ENCODE measurements around the gene PCDH17.

- TF ChIP-seq, protein P1, sequence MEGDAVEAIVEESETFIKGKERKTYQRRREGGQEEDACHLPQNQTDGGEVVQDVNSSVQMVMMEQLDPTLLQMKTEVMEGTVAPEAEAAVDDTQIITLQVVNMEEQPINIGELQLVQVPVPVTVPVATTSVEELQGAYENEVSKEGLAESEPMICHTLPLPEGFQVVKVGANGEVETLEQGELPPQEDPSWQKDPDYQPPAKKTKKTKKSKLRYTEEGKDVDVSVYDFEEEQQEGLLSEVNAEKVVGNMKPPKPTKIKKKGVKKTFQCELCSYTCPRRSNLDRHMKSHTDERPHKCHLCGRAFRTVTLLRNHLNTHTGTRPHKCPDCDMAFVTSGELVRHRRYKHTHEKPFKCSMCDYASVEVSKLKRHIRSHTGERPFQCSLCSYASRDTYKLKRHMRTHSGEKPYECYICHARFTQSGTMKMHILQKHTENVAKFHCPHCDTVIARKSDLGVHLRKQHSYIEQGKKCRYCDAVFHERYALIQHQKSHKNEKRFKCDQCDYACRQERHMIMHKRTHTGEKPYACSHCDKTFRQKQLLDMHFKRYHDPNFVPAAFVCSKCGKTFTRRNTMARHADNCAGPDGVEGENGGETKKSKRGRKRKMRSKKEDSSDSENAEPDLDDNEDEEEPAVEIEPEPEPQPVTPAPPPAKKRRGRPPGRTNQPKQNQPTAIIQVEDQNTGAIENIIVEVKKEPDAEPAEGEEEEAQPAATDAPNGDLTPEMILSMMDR (IDR thresholded peaks at IDR 0.05; ENCODE audit: low read length), result no peak
- no peak for TF ChIP-seq EZH2 (IDR thresholded peaks at IDR 0.05; ENCODE audit: borderline replicate concordance, low read length)
Measured at GRCh38 chr13:57698851-57699250, 67.3 kb downstream of the PCDH17 start.

Measured in OCI-LY1 (cell line).